Measurements from ENCODE around the gene HS1BP3.

Gene HS1BP3

GRCh38 chr2:20573620-20574422 is 77.1 kb downstream of the HS1BP3 start:
- DNase-seq (ENCODE audit: low read depth in 2 of 2, low spot score in 1 of 2) = no peak

GRCh38 chr2:20572221-20572620 is 78.7 kb downstream of the HS1BP3 start:
- no peak for DNase-seq (ENCODE audit: low read depth in 2 of 2, low spot score in 1 of 2)

GRCh38 chr2:20571644-20572215 is 79.2 kb downstream of the HS1BP3 start:
- no peak for DNase-seq (ENCODE audit: low read depth in 2 of 2, low spot score in 1 of 2)

- DNase-seq (ENCODE audit: low read depth in 2 of 2, low spot score in 1 of 2) = no peak
Measured at GRCh38 chr2:20571231-20571630, 79.7 kb downstream of the HS1BP3 start.

GRCh38 chr2:20570249-20570648 is 80.6 kb downstream of the HS1BP3 start:
- DNase-seq (ENCODE audit: low read depth in 2 of 2, low spot score in 1 of 2) = no peak

DNA sequence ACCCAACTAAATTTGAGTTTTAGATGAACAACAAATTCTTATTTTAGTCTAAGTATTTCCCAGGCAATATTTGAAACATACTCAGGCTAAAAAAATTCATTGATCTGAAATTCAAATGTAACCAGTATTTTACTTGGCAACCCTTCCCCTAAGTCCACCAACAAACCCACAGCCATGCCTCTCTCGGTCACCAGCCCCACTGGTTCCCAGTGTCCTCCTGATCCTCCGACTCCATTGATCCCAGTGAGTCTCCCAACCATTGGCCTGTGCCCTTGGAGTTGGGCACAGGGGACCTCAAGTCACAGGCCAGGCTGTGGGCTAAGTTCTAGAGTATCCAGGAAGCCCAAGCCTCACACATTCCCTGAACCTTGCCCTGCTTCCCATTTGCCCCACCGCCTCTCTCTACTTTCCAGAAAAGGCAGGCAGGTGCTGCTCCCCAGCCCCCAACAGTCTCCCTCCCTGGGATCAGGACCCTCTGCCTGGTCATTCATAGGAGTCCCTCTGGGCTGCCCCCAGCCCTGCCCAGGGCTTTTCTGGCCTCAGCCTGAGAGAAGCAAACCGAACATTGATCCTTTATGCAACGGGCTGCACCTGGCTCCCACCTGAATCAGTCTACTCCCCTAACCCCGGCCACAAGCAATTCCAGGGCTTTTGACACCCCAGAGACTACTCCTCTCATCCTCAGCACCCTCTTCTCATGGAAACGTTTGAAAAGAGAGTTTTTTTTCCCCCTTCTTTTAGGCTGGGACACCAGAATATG is 81.3 kb downstream of the HS1BP3 start:
- no peak for DNase-seq (ENCODE audit: low read depth in 2 of 2, low spot score in 1 of 2)

DNA sequence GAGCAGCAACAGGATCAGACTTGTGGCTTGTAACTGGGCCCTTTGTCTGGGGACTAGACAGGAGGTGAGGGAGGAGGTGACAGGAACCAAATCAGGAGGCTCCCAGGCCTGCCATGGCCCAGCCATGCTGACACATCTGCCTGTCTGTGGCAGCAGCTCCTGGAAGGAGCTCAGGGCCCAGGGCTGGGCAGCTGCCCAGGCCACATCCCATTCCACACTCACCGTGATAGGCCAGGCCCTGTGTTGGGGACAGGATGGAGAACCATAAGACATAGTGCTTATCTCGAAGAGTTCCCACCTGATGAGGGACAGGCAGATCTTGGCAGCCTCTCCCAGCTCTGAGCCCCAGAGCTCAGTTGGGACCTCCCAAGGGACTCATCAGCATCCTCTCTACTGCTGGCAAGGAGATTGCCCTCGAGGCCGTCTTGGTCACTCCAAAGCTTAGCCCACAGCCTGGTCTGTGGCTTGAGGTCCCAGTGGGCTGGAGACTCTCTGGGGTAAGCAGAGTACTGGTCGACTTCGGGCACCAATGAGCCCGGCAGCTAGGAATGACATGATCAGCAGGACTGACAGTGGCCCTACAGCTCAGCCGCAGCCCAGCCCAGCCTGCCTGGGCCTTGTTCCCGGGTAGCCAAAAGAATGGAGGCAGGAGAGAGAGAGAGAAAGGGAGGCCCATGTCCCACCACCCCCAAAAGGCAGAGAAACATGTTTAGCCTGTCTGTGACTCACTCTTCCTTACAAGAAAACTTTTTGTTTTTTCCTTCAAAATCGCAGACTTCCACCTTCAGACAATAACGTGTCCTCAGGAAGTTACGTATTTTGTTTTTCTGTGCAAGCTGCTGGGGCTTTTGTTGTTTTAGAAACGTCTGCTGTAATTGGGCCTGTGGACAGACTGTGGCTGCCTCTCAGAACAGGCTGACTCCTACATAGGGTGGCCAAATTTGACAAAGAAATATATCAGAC is 82.1 kb downstream of the HS1BP3 start:
- DNase-seq (ENCODE audit: low read depth in 2 of 2, low spot score in 1 of 2) = no peak

GRCh38 chr2:20567926-20568179 is 83.0 kb downstream of the HS1BP3 start:
- no peak for DNase-seq (ENCODE audit: low read depth in 2 of 2, low spot score in 1 of 2)

Measured in stimulated activated CD8-positive, alpha-beta memory T cell treated with anti-CD3 and anti-CD28 coated beads, Interleukin-4, amount 100 ng/mL, for 4 hours (primary cell).